HG03342 (cell line): ENCODE data around the gene B4GALNT4.
"Not testable (repeated sequence)": the region's sequence is repeated elsewhere in the genome, so short reads cannot be mapped to it uniquely, and the experiment has no call there.

Experiments
- ATAC-seq: cut with Tn5 transposase; IDR thresholded peaks from one replicate; pipeline ENCODE4 v1.9.1; 2021; ENCODE audit warnings: mild to moderate bottlenecking, moderate library complexity; ENCODE audit not compliant: unreplicated experiment

The B4GALNT4 gene

GRCh38 chr11:405954-406795 is 36.9 kb downstream of the B4GALNT4 start:
- no peak for ATAC-seq

GRCh38 chr11:406796-407650 is 37.7 kb downstream of the B4GALNT4 start:
- peak; percentile 76 for ATAC-seq

GRCh38 chr11:407651-408123 is 38.4 kb downstream of the B4GALNT4 start:
- ATAC-seq = peak; percentile 6

- no peak for ATAC-seq
These were observed 39.1 kb downstream of the B4GALNT4 start for GRCh38 chr11:408154-409007.

GRCh38 chr11:409008-409599 is 39.8 kb downstream of the B4GALNT4 start:
- no peak for ATAC-seq

- ATAC-seq = no peak
These were observed 40.5 kb downstream of the B4GALNT4 start for GRCh38 chr11:409600-410483.

- ATAC-seq = not testable (repeated sequence)
These were observed 41.4 kb downstream of the B4GALNT4 start for GRCh38 chr11:410711-411110.

- ATAC-seq = not testable (repeated sequence)
These were observed 42.2 kb downstream of the B4GALNT4 start for GRCh38 chr11:411520-411919.

GRCh38 chr11:412641-413119 is 43.4 kb downstream of the B4GALNT4 start:
- ATAC-seq = no peak

GRCh38 chr11:413120-414081 is 44.1 kb downstream of the B4GALNT4 start:
- ATAC-seq = no peak

- no peak for ATAC-seq
These were observed 45.1 kb downstream of the B4GALNT4 start for GRCh38 chr11:414318-414857.

- no peak for ATAC-seq
These were observed 46.3 kb downstream of the B4GALNT4 start for GRCh38 chr11:415640-416041.

- ATAC-seq = no peak
These were observed 46.9 kb downstream of the B4GALNT4 start for GRCh38 chr11:416051-416756.

GRCh38 chr11:416757-417621 is 47.7 kb downstream of the B4GALNT4 start:
- no peak for ATAC-seq

- no peak for ATAC-seq
These were observed 48.5 kb downstream of the B4GALNT4 start for GRCh38 chr11:417652-418342.
